RPMI8226 (cell line): Measurements from ENCODE around the gene EXOSC2.

Experiments used
- DNase-seq: peaks from one replicate; pipeline ENCODE4 v3.0.0-alpha.2; 2015

Gene EXOSC2

GRCh38 chr9:130740218-130741023, 46.8 kb downstream of the EXOSC2 start:
- no peak for DNase-seq

GRCh38 chr9:130741024-130741305, 47.4 kb downstream of the EXOSC2 start:
- no peak for DNase-seq

GRCh38 chr9:130741831-130742449, 48.4 kb downstream of the EXOSC2 start:
- no peak for DNase-seq

GRCh38 chr9:130743656-130744055, 50.1 kb downstream of the EXOSC2 start:
- DNase-seq = no peak

- DNase-seq = no peak
Observed at GRCh38 chr9:130745210-130745800, 51.7 kb downstream of the EXOSC2 start.

GRCh38 chr9:130745829-130746228, 52.2 kb downstream of the EXOSC2 start:
- no peak for DNase-seq

- no peak for DNase-seq
Observed at GRCh38 chr9:130746434-130747212, 53.0 kb downstream of the EXOSC2 start.

- DNase-seq = no peak
Observed at GRCh38 chr9:130751631-130752355, 58.2 kb downstream of the EXOSC2 start.
